Measurements from ENCODE around the gene AUTS2. TPM values are rescaled to one million over a fixed set of nuclear protein-coding genes. Genes with fewer than 3 reads are reported as not detected.

Gene AUTS2
- total RNA-seq, 3 donors from 2014 or later, result 31.2 to 67.6 (median 36.5) TPM

DNA sequence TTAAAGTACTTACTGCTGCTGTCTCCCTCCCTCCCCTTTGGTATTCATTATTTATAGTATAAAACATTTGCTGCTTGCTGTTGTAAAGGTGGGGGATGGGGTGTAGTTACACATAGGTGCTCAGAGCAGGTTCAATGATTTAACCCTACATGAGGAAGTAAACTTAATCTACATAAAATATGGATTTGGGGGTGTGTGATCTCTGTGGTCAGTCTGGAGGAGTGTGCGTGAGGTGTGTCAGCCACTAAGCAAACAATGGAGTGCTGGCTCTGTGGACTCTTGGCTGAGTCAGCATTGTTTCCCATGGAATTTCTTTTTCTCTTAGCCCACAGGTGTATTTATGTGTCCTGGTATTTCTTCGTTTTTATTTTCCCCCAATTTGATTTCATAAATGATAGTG lies 133.9 kb downstream of the AUTS2 start:
- no peaks in the 10 kb centered on the region for H3K36me3 ChIP-seq (ENCODE audit: low read depth)
- no peak overlapping the region for H3K4me3 ChIP-seq
- H3K9me3 ChIP-seq, result no peaks in the 10 kb centered on the region
- intact Hi-C loops (cut with DNase I, micrococcal nuclease), result no loop called here
- DNase-seq, result peak in 1 of 3 donors; percentile 33
- no peaks in the 10 kb centered on the region for H3K4me1 ChIP-seq (ENCODE audit: low read depth)
- no peak for TF ChIP-seq CTCF (IDR thresholded peaks at IDR 0.05)
- ATAC-seq, result peak; percentile 97

GRCh38 chr7:69735582-69735981 lies 137.3 kb downstream of the AUTS2 start:
- Histone ChIP-seq H3K9me3 (no peaks in the 10 kb centered on the region), H3K36me3 (ENCODE audit: low read depth) (no peaks in the 10 kb centered on the region), H3K4me3 (no peak overlapping the region), H3K4me1 (ENCODE audit: low read depth) (no peaks in the 10 kb centered on the region)
- DNase-seq, result no peak
- intact Hi-C loops (cut with DNase I, micrococcal nuclease), result no loop called here
- no peak for ATAC-seq
- no peak for TF ChIP-seq CTCF (IDR thresholded peaks at IDR 0.05)

DNA sequence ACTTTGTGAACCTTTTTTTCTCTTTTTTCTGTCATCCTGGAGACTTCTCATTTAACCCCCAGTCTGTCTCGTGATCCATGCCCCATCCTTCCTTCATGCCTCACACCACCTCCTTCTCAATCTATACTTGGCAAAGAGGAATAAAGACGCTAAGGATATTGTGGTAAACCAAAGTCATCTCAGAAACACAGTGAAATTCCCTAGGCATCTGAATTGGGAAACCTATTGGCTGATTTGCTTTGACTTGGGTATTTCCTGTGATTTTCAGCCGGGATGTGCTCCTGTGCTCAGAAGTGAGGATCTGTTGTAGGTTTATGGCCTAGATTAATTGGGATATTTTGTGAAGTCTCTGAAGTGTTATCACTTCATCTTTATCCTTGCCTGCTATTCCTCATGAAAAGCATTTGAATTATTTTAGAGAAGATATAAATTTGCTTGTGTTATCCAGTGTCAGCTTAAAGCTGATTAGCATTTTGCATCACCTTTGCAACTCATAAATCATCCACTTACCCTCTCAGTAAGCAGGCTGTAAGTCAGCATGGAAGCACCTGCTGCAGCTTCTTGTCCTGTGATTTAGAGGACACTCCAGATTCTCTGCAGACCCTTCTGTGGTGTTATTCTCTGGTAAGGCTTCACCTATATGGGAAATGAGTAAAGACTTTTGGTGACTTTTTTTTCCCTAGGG lies 138.0 kb downstream of the AUTS2 start:
- intact Hi-C loops (cut with DNase I, micrococcal nuclease), result no loop called here
- DNase-seq (no peak), ATAC-seq (no peak)
- Histone ChIP-seq H3K9me3 (no peaks in the 10 kb centered on the region), H3K4me1 (ENCODE audit: low read depth) (no peaks in the 10 kb centered on the region), H3K36me3 (ENCODE audit: low read depth) (no peaks in the 10 kb centered on the region), H3K4me3 (no peak overlapping the region)
- no peak for TF ChIP-seq CTCF (IDR thresholded peaks at IDR 0.05)

GRCh38 chr7:69738396-69738951 lies 140.2 kb downstream of the AUTS2 start:
- intact Hi-C loops (cut with DNase I, micrococcal nuclease), result no loop called here

GRCh38 chr7:69739190-69739589 lies 140.9 kb downstream of the AUTS2 start:
- H3K9me3 ChIP-seq, result no peaks in the 10 kb centered on the region
- H3K36me3 ChIP-seq (ENCODE audit: low read depth), result no peaks in the 10 kb centered on the region
- no peak overlapping the region for H3K4me3 ChIP-seq
- no peak for TF ChIP-seq CTCF (IDR thresholded peaks at IDR 0.05)
- ATAC-seq (no peak), DNase-seq (no peak)
- intact Hi-C loops (cut with DNase I, micrococcal nuclease), result no loop called here
- no peaks in the 10 kb centered on the region for H3K4me1 ChIP-seq (ENCODE audit: low read depth)

More at GRCh38 chr7:69738396-69738951, 140.2 kb downstream of the AUTS2 start:
- no peaks in the 10 kb centered on the region for H3K36me3 ChIP-seq (ENCODE audit: low read depth)
- no peak for TF ChIP-seq CTCF (IDR thresholded peaks at IDR 0.05)
- ATAC-seq, result no peak
- DNase-seq, result no peak
- no peak overlapping the region for H3K4me3 ChIP-seq
- no peaks in the 10 kb centered on the region for H3K4me1 ChIP-seq (ENCODE audit: low read depth)
- H3K9me3 ChIP-seq, result no peaks in the 10 kb centered on the region
